ENCODE results near the gene TMTC2.

Gene TMTC2

DNA sequence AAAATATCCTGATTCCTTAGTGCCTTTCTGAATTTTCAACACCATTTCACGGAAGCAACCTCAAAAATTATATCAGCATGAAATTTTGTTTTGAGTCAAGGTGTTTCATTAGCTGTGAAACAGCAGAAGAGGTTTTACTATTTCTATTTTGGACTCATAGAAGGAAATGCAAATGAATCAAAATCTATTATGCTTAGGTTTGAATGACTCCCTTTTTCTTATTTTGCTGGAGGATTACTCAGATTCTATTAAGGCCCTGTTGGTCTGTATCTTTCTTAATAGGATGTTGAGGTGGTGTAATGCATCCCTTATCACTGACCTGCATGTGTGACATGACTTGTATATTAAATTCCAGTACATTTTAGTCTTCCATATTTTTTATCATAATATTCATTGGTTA is 165.8 kb downstream of the TMTC2 start:
- TF ChIP-seq, protein P1, sequence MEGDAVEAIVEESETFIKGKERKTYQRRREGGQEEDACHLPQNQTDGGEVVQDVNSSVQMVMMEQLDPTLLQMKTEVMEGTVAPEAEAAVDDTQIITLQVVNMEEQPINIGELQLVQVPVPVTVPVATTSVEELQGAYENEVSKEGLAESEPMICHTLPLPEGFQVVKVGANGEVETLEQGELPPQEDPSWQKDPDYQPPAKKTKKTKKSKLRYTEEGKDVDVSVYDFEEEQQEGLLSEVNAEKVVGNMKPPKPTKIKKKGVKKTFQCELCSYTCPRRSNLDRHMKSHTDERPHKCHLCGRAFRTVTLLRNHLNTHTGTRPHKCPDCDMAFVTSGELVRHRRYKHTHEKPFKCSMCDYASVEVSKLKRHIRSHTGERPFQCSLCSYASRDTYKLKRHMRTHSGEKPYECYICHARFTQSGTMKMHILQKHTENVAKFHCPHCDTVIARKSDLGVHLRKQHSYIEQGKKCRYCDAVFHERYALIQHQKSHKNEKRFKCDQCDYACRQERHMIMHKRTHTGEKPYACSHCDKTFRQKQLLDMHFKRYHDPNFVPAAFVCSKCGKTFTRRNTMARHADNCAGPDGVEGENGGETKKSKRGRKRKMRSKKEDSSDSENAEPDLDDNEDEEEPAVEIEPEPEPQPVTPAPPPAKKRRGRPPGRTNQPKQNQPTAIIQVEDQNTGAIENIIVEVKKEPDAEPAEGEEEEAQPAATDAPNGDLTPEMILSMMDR (IDR thresholded peaks at IDR 0.05) = no peak
- DNase-seq (ENCODE audit: low spot score) = no peak
- Histone ChIP-seq H3K27ac (no peak overlapping the region), H3K4me3 (no peak overlapping the region)

DNA sequence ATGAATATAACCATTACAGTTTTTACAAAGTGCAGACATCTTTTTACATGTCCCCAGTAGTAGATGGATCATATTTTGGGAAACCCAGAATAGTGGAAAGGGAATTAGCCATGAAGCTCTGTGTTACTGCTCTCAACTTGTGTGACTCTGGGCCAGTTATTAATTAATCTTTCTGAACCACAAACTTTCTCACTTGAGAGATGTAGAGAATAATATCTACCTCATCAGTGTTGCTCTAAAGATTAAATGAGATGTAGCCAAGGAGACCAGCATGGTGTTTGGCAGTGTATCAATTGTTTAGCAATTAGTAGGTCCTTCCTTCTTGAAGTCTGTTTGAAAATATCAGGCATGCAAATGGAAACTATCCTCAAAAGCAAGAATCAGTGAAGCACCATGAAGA is 169.2 kb downstream of the TMTC2 start:
- DNase-seq (ENCODE audit: low spot score) = no peak
- no peak overlapping the region for H3K27ac ChIP-seq
- TF ChIP-seq, protein P1 (IDR thresholded peaks at IDR 0.05) = no peak
- no peak overlapping the region for H3K4me3 ChIP-seq

- no peak overlapping the region for H3K4me3 ChIP-seq
- H3K27ac ChIP-seq = no peak overlapping the region
- DNase-seq (ENCODE audit: low spot score) = no peak
- TF ChIP-seq, protein P1 (IDR thresholded peaks at IDR 0.05) = no peak
Observed at GRCh38 chr12:82857276-82857675, 170.6 kb downstream of the TMTC2 start.

DNA sequence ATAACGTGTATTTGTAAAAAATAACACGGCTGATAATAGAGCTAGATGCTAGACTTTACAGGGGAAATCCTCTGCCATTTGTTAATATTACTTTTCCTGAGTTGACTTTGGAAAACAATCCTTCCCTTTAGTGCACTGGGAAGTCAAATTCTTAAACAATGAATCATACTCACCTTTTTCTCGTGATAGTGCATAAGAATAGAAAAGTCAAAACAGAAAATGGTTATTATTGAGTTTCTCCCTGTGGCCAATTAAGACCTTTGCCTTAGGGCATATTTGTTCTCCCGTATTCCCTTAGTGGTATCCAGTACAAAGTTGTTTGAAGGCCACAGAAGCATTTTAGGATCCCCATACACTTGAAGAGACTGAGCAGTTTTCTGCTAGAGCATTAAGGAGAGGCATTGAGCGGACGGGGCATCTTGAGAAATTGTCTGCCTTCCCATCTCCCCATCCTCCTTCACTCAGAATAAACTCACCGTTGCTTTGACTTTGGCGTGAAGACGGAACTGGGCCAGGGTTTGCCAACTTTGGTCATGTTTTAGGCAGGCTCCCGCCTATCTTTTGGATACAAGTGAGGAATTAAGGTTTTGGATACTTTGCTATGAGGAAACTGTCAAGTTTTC is 171.3 kb downstream of the TMTC2 start:
- H3K4me3 ChIP-seq = no peak overlapping the region
- no peak for DNase-seq (ENCODE audit: low spot score)
- no peak overlapping the region for H3K27ac ChIP-seq
- TF ChIP-seq, protein P1 (IDR thresholded peaks at IDR 0.05) = no peak

GRCh38 chr12:82858534-82858917 is 171.8 kb downstream of the TMTC2 start:
- no peak for DNase-seq (ENCODE audit: low spot score)
- TF ChIP-seq, protein P1 (IDR thresholded peaks at IDR 0.05) = no peak
- Histone ChIP-seq H3K4me3 (no peak overlapping the region), H3K27ac (no peak overlapping the region)

DNA sequence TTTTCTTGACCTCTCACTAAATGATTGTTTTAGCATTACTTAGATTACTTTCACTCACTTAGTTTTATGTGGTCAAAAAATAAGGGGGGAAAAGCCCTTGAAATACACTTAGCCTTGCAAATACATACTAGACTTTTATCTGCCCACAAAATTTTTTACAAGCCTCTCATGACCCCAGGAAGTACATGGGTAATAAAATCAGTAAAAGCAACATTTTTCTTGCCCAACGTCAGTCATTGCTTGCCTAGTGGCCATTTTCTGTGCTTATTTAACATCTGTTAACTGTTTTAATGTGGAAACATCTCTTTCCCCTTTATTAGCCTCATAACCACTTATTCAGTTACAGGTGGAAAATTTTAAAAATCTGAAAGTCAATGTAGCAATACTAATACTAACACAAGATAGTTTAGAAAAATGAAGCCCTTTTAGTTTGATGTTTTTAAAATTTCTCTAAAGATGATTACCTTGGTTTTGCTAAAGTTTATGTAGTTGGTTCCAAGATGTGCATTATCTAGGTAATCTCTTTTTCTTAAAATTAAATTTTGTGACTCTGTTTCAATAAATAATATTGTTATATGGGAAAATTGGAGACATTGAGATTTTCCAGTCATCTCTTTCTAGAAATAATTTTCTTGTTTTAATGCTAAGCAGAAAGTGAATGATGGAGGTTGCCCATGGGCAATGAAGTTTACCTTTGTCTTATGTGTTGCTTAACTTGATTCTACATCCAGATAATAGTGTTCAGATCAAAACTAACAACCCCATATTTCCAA is 175.5 kb downstream of the TMTC2 start:
- Histone ChIP-seq H3K4me3 (no peak overlapping the region), H3K27ac (no peak overlapping the region)
- DNase-seq (ENCODE audit: low spot score) = no peak
- TF ChIP-seq, protein P1 (IDR thresholded peaks at IDR 0.05) = no peak

Data from coronary artery (tissue), 2 donors.